GM12878 (cell line): ENCODE measurements around the gene DENND1A. TPM values are rescaled to one million over a fixed set of nuclear protein-coding genes. Genes with fewer than 3 reads are reported as not detected.

Experiments
- BCLAF1 ChIP-seq: fragments of 450-650 bp; IDR thresholded peaks from 2 replicates; pipeline ENCODE4 v1.6.1; 2017; ENCODE audit warnings: antibody characterized with exemption, mild to moderate bottlenecking, moderate library complexity
- CBX3 ChIP-seq: fragments of 200-600 bp; sonication (generic); IDR thresholded peaks from 2 replicates; pipeline ENCODE4 v1.6.1; 2016; ENCODE audit warnings: low read depth, borderline replicate concordance
- CHD4 ChIP-seq: fragments of 200-600 bp; sonication (generic); IDR thresholded peaks from 2 replicates; pipeline ENCODE4 v1.6.1; 2016; ENCODE audit warnings: mild to moderate bottlenecking
- GATAD2B ChIP-seq: fragments of 450-650 bp; conservative IDR thresholded peaks from 2 replicates; pipeline ENCODE4 v1.6.1; 2017; ENCODE audit warnings: low read depth, mild to moderate bottlenecking, moderate library complexity
- IRF3 ChIP-seq: fragments of 450-650 bp; IDR thresholded peaks from 2 replicates; pipeline ENCODE4 v1.6.1; 2014; ENCODE audit warnings: mild to moderate bottlenecking
- MEF2B ChIP-seq: fragments of 450-650 bp; IDR thresholded peaks from 2 replicates; pipeline ENCODE4 v1.6.1; 2018; ENCODE audit warnings: mild to moderate bottlenecking, moderate library complexity; ENCODE audit not compliant: partially characterized antibody, poor library complexity, severe bottlenecking
- MTA3 ChIP-seq: IDR thresholded peaks from 2 replicates; pipeline ENCODE4 v1.6.1; 2012; ENCODE audit warnings: low read length, inconsistent platforms, borderline replicate concordance
- MYB ChIP-seq: fragments of 150-350 bp; IDR thresholded peaks from 2 replicates; pipeline ENCODE4 v1.6.1; 2014; ENCODE audit warnings: mild to moderate bottlenecking, low read depth, low read length, borderline replicate concordance
- NR2C2 ChIP-seq: IDR thresholded peaks from 2 replicates; pipeline ENCODE4 v1.6.1; 2011; ENCODE audit warnings: borderline replicate concordance, low read depth; ENCODE audit not compliant: control insufficient read depth, insufficient read length
- polyA plus RNA-seq, 11 experiments: library from polyadenylated mRNA; depleted of rRNA in 4 of 11; unstranded in 6 of 11; stranded (reverse) in 5 of 11; fragments of >200 nt; fragmentation: Nextera tagmentation in 4 of 11; fragmentation: Illumina TruSeq in 1 of 11; extraction: Ambion mirVana in 4 of 11; extraction: Trizol in 1 of 11; gene quantifications; 1 replicate in 1 of 11; 2 replicates in 10 of 11; pipeline versions ENCODE4 v1.2.1 to v1.2.3, GENCODE V29; 2011 to 2016; ENCODE audit warnings: inconsistent platforms in 2 of 11, missing spikeins in 2 of 11, low read depth in 1 of 11
- total RNA-seq, 4 experiments: library from RNA; depleted of rRNA in 3 of 4; stranded (reverse); fragments of >200 nt in 3 of 4; fragmentation: Illumina TruSeq in 1 of 4; extraction: Trizol in 1 of 4; gene quantifications; 2 replicates each; pipeline versions ENCODE4 v1.2.1 to v1.2.3, GENCODE V29; 2013 to 2021
- TF ChIP-seq, protein P1 (sequence below): fragments of 450-650 bp; IDR thresholded peaks from 2 replicates; pipeline ENCODE4 v1.6.1; 2018; ENCODE audit warnings: mild to moderate bottlenecking, low read depth, moderate library complexity; ENCODE audit not compliant: partially characterized antibody
- TF ChIP-seq, protein P2 (sequence below): fragments of 450-650 bp; formaldehyde crosslinking; IDR thresholded peaks from 2 replicates; pipeline ENCODE4 v1.5.0; 2022; ENCODE audit warnings: mild to moderate bottlenecking, missing genetic modification characterization
- TF ChIP-seq, protein P3 (sequence below): IDR thresholded peaks from 2 replicates; pipeline ENCODE4 v1.6.1; 2012; ENCODE audit warnings: low read depth, low read length, improper control_type of control experiment

DENND1A gene
- total and polyA plus RNA-seq, 10 of the 15 experiments (the other 5 are each of a cell fraction or from before 2014, with no cell fraction given) = 14.1 to 48.6 (median 35.2) TPM

DNA sequence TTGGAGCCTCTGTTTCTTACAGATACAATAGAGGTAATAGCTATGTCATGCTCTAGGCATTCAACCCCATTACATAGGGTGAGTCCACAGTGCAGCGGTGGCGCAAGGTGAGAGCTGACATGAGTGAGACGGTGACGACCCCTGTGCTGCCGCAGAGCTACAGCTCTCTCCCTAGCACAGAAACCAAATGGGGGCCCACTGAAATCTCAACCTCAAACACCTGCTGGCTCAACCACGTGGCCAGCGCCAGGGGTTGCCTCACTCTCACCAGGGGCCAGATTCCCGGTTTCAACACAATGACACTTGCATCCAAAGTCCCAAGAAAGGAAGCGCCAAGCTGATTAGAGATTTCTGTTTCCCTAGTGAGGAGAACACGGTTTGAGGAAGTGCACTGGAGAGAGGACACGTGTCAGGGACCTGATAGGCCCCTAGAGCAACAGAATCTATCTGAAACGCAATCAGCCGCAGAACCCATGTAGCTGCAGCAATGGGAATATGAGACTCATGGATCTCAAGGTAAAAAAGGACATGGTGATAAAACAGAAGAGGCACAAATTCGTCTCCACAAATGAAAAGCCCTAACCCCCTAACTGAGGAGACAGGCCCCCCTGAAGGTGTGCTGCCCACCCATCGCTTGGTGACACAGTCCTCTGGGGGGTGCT lies 459.7 kb downstream of the DENND1A start (continued):
- TF ChIP-seq CHD4 (no peak), MTA3 (no peak), IRF3 (no peak), BCLAF1 (no peak), MYB (no peak), CBX3 (no peak), GATAD2B (no peak), NR2C2 (no peak), MEF2B (no peak)
- TF ChIP-seq, protein P1, sequence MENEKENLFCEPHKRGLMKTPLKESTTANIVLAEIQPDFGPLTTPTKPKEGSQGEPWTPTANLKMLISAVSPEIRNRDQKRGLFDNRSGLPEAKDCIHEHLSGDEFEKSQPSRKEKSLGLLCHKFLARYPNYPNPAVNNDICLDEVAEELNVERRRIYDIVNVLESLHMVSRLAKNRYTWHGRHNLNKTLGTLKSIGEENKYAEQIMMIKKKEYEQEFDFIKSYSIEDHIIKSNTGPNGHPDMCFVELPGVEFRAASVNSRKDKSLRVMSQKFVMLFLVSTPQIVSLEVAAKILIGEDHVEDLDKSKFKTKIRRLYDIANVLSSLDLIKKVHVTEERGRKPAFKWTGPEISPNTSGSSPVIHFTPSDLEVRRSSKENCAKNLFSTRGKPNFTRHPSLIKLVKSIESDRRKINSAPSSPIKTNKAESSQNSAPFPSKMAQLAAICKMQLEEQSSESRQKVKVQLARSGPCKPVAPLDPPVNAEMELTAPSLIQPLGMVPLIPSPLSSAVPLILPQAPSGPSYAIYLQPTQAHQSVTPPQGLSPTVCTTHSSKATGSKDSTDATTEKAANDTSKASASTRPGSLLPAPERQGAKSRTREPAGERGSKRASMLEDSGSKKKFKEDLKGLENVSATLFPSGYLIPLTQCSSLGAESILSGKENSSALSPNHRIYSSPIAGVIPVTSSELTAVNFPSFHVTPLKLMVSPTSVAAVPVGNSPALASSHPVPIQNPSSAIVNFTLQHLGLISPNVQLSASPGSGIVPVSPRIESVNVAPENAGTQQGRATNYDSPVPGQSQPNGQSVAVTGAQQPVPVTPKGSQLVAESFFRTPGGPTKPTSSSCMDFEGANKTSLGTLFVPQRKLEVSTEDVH = no peak
- TF ChIP-seq, protein P2, sequence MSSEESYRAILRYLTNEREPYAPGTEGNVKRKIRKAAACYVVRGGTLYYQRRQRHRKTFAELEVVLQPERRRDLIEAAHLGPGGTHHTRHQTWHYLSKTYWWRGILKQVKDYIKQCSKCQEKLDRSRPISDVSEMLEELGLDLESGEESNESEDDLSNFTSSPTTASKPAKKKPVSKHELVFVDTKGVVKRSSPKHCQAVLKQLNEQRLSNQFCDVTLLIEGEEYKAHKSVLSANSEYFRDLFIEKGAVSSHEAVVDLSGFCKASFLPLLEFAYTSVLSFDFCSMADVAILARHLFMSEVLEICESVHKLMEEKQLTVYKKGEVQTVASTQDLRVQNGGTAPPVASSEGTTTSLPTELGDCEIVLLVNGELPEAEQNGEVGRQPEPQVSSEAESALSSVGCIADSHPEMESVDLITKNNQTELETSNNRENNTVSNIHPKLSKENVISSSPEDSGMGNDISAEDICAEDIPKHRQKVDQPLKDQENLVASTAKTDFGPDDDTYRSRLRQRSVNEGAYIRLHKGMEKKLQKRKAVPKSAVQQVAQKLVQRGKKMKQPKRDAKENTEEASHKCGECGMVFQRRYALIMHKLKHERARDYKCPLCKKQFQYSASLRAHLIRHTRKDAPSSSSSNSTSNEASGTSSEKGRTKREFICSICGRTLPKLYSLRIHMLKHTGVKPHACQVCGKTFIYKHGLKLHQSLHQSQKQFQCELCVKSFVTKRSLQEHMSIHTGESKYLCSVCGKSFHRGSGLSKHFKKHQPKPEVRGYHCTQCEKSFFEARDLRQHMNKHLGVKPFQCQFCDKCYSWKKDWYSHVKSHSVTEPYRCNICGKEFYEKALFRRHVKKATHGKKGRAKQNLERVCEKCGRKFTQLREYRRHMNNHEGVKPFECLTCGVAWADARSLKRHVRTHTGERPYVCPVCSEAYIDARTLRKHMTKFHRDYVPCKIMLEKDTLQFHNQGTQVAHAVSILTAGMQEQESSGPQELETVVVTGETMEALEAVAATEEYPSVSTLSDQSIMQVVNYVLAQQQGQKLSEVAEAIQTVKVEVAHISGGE = no peak
- TF ChIP-seq, protein P3, sequence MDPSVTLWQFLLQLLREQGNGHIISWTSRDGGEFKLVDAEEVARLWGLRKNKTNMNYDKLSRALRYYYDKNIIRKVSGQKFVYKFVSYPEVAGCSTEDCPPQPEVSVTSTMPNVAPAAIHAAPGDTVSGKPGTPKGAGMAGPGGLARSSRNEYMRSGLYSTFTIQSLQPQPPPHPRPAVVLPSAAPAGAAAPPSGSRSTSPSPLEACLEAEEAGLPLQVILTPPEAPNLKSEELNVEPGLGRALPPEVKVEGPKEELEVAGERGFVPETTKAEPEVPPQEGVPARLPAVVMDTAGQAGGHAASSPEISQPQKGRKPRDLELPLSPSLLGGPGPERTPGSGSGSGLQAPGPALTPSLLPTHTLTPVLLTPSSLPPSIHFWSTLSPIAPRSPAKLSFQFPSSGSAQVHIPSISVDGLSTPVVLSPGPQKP = no peak
- TF ChIP-seq, all 136 proteins: peak for 0
